ENCODE results near the gene SCN4A.
"Not testable (repeated sequence)": the region's sequence is repeated elsewhere in the genome, so short reads cannot be mapped to it uniquely, and the experiment has no call there.

The SCN4A gene

DNA sequence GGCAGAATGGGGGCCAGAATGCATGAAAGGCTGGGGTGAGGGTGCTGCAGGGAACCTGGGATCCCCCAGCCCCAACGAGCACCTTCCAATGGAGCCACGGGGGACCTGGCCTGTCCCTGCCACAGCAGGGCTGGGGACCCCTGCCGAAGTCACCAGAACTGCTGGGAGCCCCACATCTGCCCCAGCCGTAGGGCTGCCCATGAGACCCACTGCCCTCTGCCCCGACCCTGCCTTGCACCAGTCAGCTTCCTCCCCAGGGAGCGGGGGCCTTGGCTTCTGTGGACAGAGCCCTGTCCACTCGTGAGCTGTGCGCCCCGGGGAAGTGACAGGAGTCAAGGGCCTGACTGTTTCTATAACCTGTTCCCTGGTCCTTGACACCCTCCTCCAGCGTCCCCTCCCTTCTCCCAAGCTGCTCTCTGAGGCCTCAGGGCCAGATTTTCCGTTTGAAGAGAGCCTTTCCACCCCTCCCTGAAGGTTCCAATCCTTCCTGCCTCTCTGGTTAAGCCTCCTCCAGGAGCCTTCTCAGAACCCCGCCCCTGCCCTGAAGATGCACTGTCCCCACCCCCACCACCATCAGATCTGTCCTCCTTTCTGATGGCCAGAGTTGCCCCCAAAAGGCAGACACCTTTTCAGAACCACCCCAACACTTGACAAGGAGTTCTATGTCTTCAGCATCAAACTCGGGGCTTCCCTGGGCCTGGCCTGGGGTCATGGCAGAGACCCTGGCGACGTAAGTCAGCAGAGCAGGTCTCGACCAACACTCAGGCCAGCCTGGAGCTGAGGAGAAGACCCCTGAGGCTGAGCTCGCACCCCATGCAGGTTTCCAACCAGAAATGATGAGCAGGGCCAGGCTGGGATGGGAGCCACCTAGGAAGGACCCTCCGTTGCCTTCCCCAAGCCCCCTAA lies 14.8 kb upstream of the SCN4A start:
- in situ Hi-C loops (cut with HindIII; ENCODE audit: low pct_unique_long_range_greater_than_20kb, low sequenced_read_pairs): no loop called here
- TF ChIP-seq JUND (IDR thresholded peaks at IDR 0.05; ENCODE audit: low read depth): no peak
- DNase-seq (ENCODE audit: low read depth in 1 of 2, low spot score in 1 of 2): peak in 1 of 2 experiments; percentile 61

- no peak for TF ChIP-seq JUND (IDR thresholded peaks at IDR 0.05; ENCODE audit: low read depth)
- no peak for DNase-seq (ENCODE audit: low read depth in 1 of 2, low spot score in 1 of 2)
- in situ Hi-C loops (cut with HindIII; ENCODE audit: low pct_unique_long_range_greater_than_20kb, low sequenced_read_pairs): no loop called here
These were observed 14.1 kb upstream of the SCN4A start for GRCh38 chr17:63986821-63987220.

- DNase-seq (ENCODE audit: low read depth in 1 of 2, low spot score in 1 of 2): no peak
- no peak for TF ChIP-seq JUND (IDR thresholded peaks at IDR 0.05; ENCODE audit: low read depth)
- in situ Hi-C loops (cut with HindIII; ENCODE audit: low pct_unique_long_range_greater_than_20kb, low sequenced_read_pairs): no loop called here
These were observed 12.8 kb upstream of the SCN4A start for GRCh38 chr17:63985387-63986140.

DNA sequence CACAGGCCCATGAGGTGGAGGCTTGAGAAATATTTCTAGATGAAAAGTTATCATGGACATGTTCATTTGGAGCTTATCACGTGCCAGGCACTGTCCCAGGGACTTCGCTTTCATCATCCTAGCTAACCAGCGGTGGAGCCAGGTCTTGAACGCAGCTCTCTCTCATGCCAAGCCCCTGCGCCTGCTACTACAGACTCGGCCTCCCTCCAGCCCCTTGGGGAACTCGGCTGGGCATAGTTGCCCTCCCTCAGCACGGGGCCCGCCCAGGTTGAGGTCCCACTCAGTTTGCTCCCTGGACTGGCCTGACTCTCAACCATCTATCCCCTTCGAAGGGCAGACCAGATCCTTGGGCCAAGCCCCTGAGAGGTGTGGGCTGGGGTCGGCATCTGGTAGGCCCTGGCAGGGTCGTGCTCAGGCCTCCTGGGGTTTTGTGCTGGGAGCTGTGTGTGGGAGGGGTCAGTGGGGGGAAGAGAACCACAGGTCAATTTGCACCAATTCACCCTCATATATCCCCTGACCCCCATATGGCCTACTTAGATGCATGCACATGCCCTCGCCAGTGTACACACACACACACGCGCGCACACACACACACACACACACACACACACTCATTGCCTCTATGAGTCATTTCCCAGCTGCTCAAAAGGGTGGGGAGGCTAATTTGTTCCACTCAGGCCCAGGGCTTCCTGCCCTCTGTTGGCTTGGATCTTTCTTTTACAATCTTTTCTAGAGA lies 12.1 kb upstream of the SCN4A start:
- TF ChIP-seq JUND (IDR thresholded peaks at IDR 0.05; ENCODE audit: low read depth): no peak
- in situ Hi-C loops (cut with HindIII; ENCODE audit: low pct_unique_long_range_greater_than_20kb, low sequenced_read_pairs): no loop called here
- no peak for DNase-seq (ENCODE audit: low read depth in 1 of 2, low spot score in 1 of 2)

DNA sequence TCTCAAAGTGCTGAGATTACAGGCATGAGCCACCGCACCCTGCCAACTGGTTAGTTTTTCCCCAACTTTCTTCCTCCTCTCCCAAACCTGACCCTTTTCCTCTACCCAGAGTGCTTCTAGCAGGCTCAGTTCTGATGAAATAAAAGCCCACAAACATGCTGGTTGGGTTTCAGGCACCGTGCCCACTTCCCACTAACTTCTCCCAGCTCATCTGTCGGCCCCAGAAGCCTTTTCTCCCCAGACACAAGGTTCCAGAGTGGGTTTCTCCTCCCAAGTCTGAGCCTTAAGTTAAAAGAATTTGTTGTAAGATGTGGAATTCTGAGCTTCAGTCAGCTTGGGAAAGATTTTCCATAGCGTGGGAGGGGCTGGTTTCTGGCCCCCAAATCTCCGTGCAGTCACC lies 11.5 kb upstream of the SCN4A start:
- no peak for DNase-seq (ENCODE audit: low read depth in 1 of 2, low spot score in 1 of 2)
- no peak for TF ChIP-seq JUND (IDR thresholded peaks at IDR 0.05; ENCODE audit: low read depth)
- in situ Hi-C loops (cut with HindIII; ENCODE audit: low pct_unique_long_range_greater_than_20kb, low sequenced_read_pairs): no loop called here

- DNase-seq (ENCODE audit: low read depth in 1 of 2, low spot score in 1 of 2): no peak
- in situ Hi-C loops (cut with HindIII; ENCODE audit: low pct_unique_long_range_greater_than_20kb, low sequenced_read_pairs): no loop called here
- no peak for TF ChIP-seq JUND (IDR thresholded peaks at IDR 0.05; ENCODE audit: low read depth)
These were observed 10.6 kb upstream of the SCN4A start for GRCh38 chr17:63983320-63983719.

- DNase-seq (ENCODE audit: low read depth in 1 of 2, low spot score in 1 of 2); in situ Hi-C loops (cut with HindIII; ENCODE audit: low pct_unique_long_range_greater_than_20kb, low sequenced_read_pairs): not testable (repeated sequence)
These were observed 9.9 kb upstream of the SCN4A start for GRCh38 chr17:63982641-63983040.

DNA sequence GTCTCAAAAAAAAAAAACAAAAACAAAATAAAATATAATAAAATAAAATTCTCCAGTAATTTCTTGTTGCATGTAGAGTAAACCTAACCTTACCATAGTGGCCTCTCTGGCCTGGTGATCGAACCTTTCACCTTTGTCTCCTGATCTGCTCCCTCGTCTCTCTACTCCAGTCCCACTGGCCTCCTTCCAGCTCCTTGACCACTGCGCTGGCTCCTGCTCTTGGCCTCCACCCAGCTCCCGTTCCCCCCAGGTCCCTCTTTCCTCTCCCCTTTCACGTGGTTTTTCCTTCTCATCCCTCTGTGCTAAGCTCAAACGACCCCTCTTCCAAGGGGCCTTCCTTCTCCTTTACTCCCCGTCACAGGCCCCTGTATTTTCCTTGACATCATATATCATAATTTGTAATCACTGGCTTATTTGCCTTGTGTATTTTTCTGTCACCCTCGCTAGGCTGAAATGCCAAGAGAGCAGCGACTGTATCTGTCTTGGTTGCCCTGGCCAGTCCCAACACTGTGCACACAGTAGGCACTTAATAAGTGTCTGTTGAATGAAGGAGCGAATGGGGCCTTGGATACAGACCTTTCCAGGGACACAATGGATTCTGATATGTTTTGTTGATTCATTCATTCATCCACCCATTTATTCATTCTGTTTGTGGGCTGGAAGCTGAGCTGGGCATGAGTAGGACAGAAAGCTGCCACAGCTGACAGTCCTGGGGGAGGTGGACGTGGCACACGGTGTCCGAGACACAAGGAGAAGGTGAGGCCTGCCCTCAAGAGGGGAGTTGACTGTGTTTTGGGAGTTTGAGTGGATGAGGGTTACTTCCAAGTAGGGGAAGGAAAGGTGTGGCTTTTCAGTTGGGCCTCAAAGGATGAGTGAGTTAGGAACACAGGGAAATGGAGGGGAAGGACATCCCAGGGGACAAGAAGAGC lies 5.8 kb upstream of the SCN4A start:
- TF ChIP-seq JUND (IDR thresholded peaks at IDR 0.05; ENCODE audit: low read depth): no peak
- in situ Hi-C loops (cut with HindIII; ENCODE audit: low pct_unique_long_range_greater_than_20kb, low sequenced_read_pairs): no loop called here
- no peak for DNase-seq (ENCODE audit: low read depth in 1 of 2, low spot score in 1 of 2)

DNA sequence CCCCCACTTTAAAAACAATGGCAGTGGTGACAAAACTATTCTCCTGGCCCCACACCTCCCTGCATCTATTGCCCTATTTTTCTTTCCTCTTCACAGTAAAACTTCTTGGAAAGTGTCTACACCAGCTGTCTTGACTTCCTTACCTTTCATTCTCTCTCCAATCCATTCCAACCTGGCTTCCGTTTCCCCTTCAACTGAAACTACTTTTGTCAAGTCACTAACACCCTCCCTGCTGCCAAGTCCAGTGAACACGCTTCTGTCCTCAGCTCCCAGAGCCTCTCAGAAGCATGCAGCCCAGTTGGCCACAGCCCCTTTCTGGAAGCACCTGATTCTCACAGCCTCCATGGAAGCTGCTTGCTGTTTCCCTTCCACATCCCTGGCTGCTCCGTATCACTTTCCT lies 4.0 kb upstream of the SCN4A start:
- in situ Hi-C loops (cut with HindIII; ENCODE audit: low pct_unique_long_range_greater_than_20kb, low sequenced_read_pairs): no loop called here
- no peak for TF ChIP-seq JUND (IDR thresholded peaks at IDR 0.05; ENCODE audit: low read depth)
- DNase-seq (ENCODE audit: low read depth in 1 of 2, low spot score in 1 of 2): no peak

- in situ Hi-C loops (cut with HindIII; ENCODE audit: low pct_unique_long_range_greater_than_20kb, low sequenced_read_pairs): no loop called here
- no peak for TF ChIP-seq JUND (IDR thresholded peaks at IDR 0.05; ENCODE audit: low read depth)
These were observed 2.9 kb upstream of the SCN4A start for GRCh38 chr17:63975541-63976092.

GRCh38 chr17:63974594-63975192 lies 2.0 kb upstream of the SCN4A start:
- TF ChIP-seq JUND (IDR thresholded peaks at IDR 0.05; ENCODE audit: low read depth): no peak
- DNase-seq (ENCODE audit: low read depth in 1 of 2, low spot score in 1 of 2): no peak
- in situ Hi-C loops (cut with HindIII; ENCODE audit: low pct_unique_long_range_greater_than_20kb, low sequenced_read_pairs): no loop called here

More at GRCh38 chr17:63975541-63976092, 2.9 kb upstream of the SCN4A start:
- DNase-seq (ENCODE audit: low read depth in 1 of 2, low spot score in 1 of 2): no peak
